SHP77 (cell line): Measurements from ENCODE around the gene LY6G6F.

ENCODE experiments used
- DNase-seq, 2 experiments: peaks; one replicate each; lab custom pipeline; 2025; lab: John Stamatoyannopoulos, UW

LY6G6F gene

GRCh38 chr6:31723980-31724691, 17.5 kb downstream of the LY6G6F start:
- no peak for DNase-seq

GRCh38 chr6:31725502-31726350, 19.1 kb downstream of the LY6G6F start:
- DNase-seq = no peak

- no peak for DNase-seq
Observed at GRCh38 chr6:31727034-31727716, 20.5 kb downstream of the LY6G6F start.

- no peak for DNase-seq
Observed at GRCh38 chr6:31727717-31728671, 21.3 kb downstream of the LY6G6F start.

- no peak for DNase-seq
Observed at GRCh38 chr6:31728767-31729514, 22.3 kb downstream of the LY6G6F start, which contains the start of gene DDAH2. TSS of gene DDAH2 (minus strand) at chr6:31729299. CDS start at chr6:31729161, 138 bp downstream.

- DNase-seq = peak; percentile 33 to 47
Observed at GRCh38 chr6:31729515-31729978, 22.9 kb downstream of the LY6G6F start.

- DNase-seq = no peak
Observed at GRCh38 chr6:31729979-31730630, 23.4 kb downstream of the LY6G6F start.

- DNase-seq = no peak
Observed at GRCh38 chr6:31730631-31731086, 24.0 kb downstream of the LY6G6F start.

GRCh38 chr6:31732029-31732428, 25.4 kb downstream of the LY6G6F start:
- no peak for DNase-seq

GRCh38 chr6:31733734-31734133, 27.1 kb downstream of the LY6G6F start:
- no peak for DNase-seq

- no peak for DNase-seq
Observed at GRCh38 chr6:31734247-31734820, 27.7 kb downstream of the LY6G6F start.

- no peak for DNase-seq
Observed at GRCh38 chr6:31734821-31735406, 28.2 kb downstream of the LY6G6F start.

GRCh38 chr6:31736021-31736767, 29.5 kb downstream of the LY6G6F start, which contains the start of gene CLIC1:
TSS of gene CLIC1 (minus strand) at chr6:31736530. CDS start at chr6:31736300, 230 bp downstream.
- peak; percentile 84 to 87 for DNase-seq

- no peak for DNase-seq
Observed at GRCh38 chr6:31736768-31737314, 30.2 kb downstream of the LY6G6F start.

- DNase-seq = no peak
Observed at GRCh38 chr6:31737315-31737990, 30.8 kb downstream of the LY6G6F start.

GRCh38 chr6:31737991-31738979, 31.6 kb downstream of the LY6G6F start:
- peak; percentile 68 to 82 for DNase-seq
